Measurements from ENCODE around the gene HHAT. TPM values are rescaled to one million over a fixed set of nuclear protein-coding genes. Genes with fewer than 3 reads are reported as not detected.
"Not testable (repeated sequence)": the region's sequence is repeated elsewhere in the genome, so short reads cannot be mapped to it uniquely, and the experiment has no call there.

The HHAT gene
- total and polyA plus RNA-seq, 4 experiments from 2014 or later, result 4.3 to 6.8 (median 5.8) TPM

DNA sequence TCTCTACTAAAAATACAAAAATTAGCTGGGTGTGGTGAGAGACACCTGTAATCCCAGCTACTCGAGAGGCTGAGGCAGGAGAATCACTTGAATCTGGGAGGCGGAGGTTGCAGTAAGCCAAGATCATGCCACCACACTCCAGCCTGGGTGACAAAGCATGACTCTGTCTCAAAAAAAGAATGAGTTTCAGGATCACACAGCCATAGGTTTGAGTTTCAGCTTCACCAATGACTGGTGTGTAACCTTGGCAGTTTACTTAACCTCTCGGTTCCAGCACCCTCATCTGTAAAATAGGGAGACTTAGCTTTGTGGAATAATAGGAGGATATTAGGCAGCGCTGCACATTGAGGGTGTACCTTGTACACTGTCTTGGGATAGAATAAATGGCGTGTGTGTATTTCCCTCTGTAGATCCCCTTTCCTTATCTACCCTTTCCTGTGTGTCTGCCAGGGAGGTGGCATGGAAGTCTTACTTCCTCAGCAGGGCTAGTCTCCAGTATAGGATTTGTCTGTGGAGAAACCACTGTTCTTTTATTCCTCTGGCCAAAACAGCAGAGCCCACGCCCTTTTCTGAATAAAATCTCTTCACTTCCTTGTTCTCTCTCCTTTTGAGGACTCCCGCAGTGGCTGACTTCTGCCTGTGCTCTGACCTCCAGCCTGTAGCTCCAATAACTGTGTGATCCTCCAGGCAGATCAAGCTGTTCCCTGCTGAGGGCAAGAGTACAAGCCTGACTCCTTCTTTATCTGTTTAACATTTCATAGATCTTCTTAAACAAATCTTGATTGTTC, 90.4 kb downstream of the HHAT start:
- CTCF ChIA-PET (ENCODE audit: partially characterized antibody), result interaction anchor here (1.0 to 1.4 kb wide), 3 partner anchors 9 to 853 kb away, joined by 3 to 5 read pairs (median 4); no protein-coding TSS in a partner anchor
- no peak overlapping the region for H3K4me3 Mint-ChIP-seq

GRCh38 chr1:210426696-210427095, 98.0 kb downstream of the HHAT start:
- intact Hi-C loops (cut with micrococcal nuclease); POLR2A ChIA-PET (ENCODE audit: partially characterized antibody); H3K27me3 ChIP-seq (ENCODE audit: insufficient read depth, low read length); H3K4me3 ChIP-seq (ENCODE audit: low read length in 2 of 2); H3K36me3 ChIP-seq (ENCODE audit: insufficient read depth, low read length); H3K9me3 Mint-ChIP-seq; H3K4me3 Mint-ChIP-seq; H3K27ac Mint-ChIP-seq; H3K4me1 Mint-ChIP-seq; H3K27ac ChIP-seq (ENCODE audit: low read depth, low read length); H3K4me1 ChIP-seq (ENCODE audit: insufficient read depth, low read length); H3K27me3 Mint-ChIP-seq; H3K9me3 ChIP-seq (ENCODE audit: control insufficient read depth in 1 of 2, low read length in 2 of 2); DNase-seq: not testable (repeated sequence)
- peaks cover 8 to 24% of the 10 kb centered on the region in 2 donors for H3K36me3 Mint-ChIP-seq
- CTCF ChIA-PET (ENCODE audit: partially characterized antibody), result interaction anchor here (1.8 kb wide), 1 partner anchor 20 kb away, joined by 4 read pairs; no protein-coding TSS in a partner anchor

More for the DNA sequence above, 90.4 kb downstream of the HHAT start:
- intact Hi-C loops (cut with micrococcal nuclease), result no loop called here
- H3K9me3 ChIP-seq (ENCODE audit: control insufficient read depth in 1 of 2, low read length in 2 of 2), result no peaks in the 10 kb centered on the region
- DNase-seq, result no peak
- Mint-ChIP-seq H3K36me3 (peaks cover 13 to 22% of the 10 kb centered on the region in 2 donors), H3K4me1 (no peaks in the 10 kb centered on the region), H3K9me3 (peaks cover 0 to 1% (median 0%) of the 10 kb centered on the region in 8 donors), H3K27ac (no peak overlapping the region), H3K27me3 (no peaks in the 10 kb centered on the region)
- POLR2A ChIA-PET (ENCODE audit: partially characterized antibody), result no interaction called here
- H3K36me3 ChIP-seq (ENCODE audit: insufficient read depth, low read length), result no peaks in the 10 kb centered on the region
- no peak overlapping the region for H3K27ac ChIP-seq (ENCODE audit: low read depth, low read length)
- no peaks in the 10 kb centered on the region for H3K4me1 ChIP-seq (ENCODE audit: insufficient read depth, low read length)
- no peaks in the 10 kb centered on the region for H3K27me3 ChIP-seq (ENCODE audit: insufficient read depth, low read length)
- H3K4me3 ChIP-seq (ENCODE audit: low read length in 2 of 2), result no peak overlapping the region

DNA sequence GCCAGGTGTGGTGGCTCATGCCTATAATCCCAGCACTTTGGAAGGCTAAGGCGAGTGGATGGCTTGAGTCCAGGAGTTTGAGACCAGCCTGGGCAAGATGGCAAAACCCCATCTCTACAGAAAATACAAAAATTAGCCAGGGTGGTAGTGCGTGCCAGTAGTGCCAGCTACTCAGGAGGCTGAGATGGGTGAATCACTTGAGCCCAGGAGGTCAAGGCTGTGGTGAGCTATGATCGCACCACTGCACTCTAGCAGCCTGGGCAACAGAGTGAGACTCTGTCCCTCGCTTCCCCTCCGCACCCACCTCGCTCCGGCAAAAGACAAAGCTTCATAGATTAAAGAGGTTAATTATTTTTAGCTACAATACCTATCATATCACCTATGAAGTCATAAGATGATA, 100.0 kb downstream of the HHAT start:
- ChIA-PET CTCF (ENCODE audit: partially characterized antibody) (interaction anchor here (0.6 kb wide), 1 partner anchor 51 kb away, joined by 3 read pairs; no protein-coding TSS in a partner anchor), POLR2A (ENCODE audit: partially characterized antibody) (no interaction called here)
- H3K9me3 ChIP-seq (ENCODE audit: control insufficient read depth in 1 of 2, low read length in 2 of 2), result no peaks in the 10 kb centered on the region
- no peak overlapping the region for H3K4me3 ChIP-seq (ENCODE audit: low read length in 2 of 2)
- H3K4me1 ChIP-seq (ENCODE audit: insufficient read depth, low read length), result no peaks in the 10 kb centered on the region
- H3K27me3 Mint-ChIP-seq, result no peaks in the 10 kb centered on the region
- no peaks in the 10 kb centered on the region for H3K4me1 Mint-ChIP-seq
- no peak overlapping the region for H3K27ac Mint-ChIP-seq
- intact Hi-C loops (cut with micrococcal nuclease), result no loop called here
- no peaks in the 10 kb centered on the region for H3K27me3 ChIP-seq (ENCODE audit: insufficient read depth, low read length)
- no peak overlapping the region for H3K27ac ChIP-seq (ENCODE audit: low read depth, low read length)
- H3K4me3 Mint-ChIP-seq, result no peak overlapping the region
- H3K9me3 Mint-ChIP-seq, result peaks cover 0 to 3% (median 0%) of the 10 kb centered on the region in 8 donors
- no peak for DNase-seq
- no peaks in the 10 kb centered on the region for H3K36me3 ChIP-seq (ENCODE audit: insufficient read depth, low read length)
- peaks cover 4 to 24% of the 10 kb centered on the region in 2 donors for H3K36me3 Mint-ChIP-seq

GRCh38 chr1:210434223-210434622, 105.5 kb downstream of the HHAT start:
- Mint-ChIP-seq H3K36me3 (peaks cover 0 to 21% of the 10 kb centered on the region in 2 donors), H3K27me3 (no peaks in the 10 kb centered on the region), H3K4me1 (no peaks in the 10 kb centered on the region), H3K9me3 (no peaks in the 10 kb centered on the region), H3K4me3 (no peak overlapping the region), H3K27ac (no peak overlapping the region)
- POLR2A ChIA-PET (ENCODE audit: partially characterized antibody), result no interaction called here
- Histone ChIP-seq H3K4me3 (ENCODE audit: low read length in 2 of 2) (no peak overlapping the region), H3K36me3 (ENCODE audit: insufficient read depth, low read length) (no peaks in the 10 kb centered on the region), H3K27me3 (ENCODE audit: insufficient read depth, low read length) (no peaks in the 10 kb centered on the region), H3K9me3 (ENCODE audit: control insufficient read depth in 1 of 2, low read length in 2 of 2) (no peaks in the 10 kb centered on the region), H3K4me1 (ENCODE audit: insufficient read depth, low read length) (no peaks in the 10 kb centered on the region), H3K27ac (ENCODE audit: low read depth, low read length) (no peak overlapping the region)
- DNase-seq, result no peak
- CTCF ChIA-PET (ENCODE audit: partially characterized antibody), result no interaction called here
- intact Hi-C loops (cut with micrococcal nuclease), result no loop called here

DNA sequence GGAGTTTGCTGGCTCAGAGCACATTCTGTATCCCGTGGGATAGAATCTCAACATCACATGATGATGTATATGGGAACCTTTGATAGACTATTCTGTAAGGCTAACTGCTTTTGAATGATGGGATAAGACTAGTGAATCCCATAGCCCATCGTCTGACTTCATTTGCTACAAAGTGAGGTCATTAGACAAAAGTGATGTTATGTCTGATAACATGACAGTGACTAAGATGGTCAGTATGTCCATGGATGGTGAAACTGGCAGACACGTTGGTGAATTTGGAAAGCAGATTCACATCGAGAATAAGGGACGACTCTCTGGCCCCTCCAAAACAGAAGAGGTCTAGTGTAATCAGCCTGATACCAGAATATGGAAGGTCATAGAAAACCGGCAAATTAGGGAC, 108.4 kb downstream of the HHAT start:
- Mint-ChIP-seq H3K36me3 (peaks cover 0 to 22% of the 10 kb centered on the region in 2 donors), H3K27me3 (no peaks in the 10 kb centered on the region), H3K4me3 (no peak overlapping the region), H3K9me3 (no peaks in the 10 kb centered on the region), H3K27ac (no peak overlapping the region), H3K4me1 (no peaks in the 10 kb centered on the region)
- intact Hi-C loops (cut with micrococcal nuclease), result no loop called here
- CTCF ChIA-PET (ENCODE audit: partially characterized antibody), result no interaction called here
- Histone ChIP-seq H3K27ac (ENCODE audit: low read depth, low read length) (no peak overlapping the region), H3K4me1 (ENCODE audit: insufficient read depth, low read length) (no peaks in the 10 kb centered on the region), H3K4me3 (ENCODE audit: low read length in 2 of 2) (no peak overlapping the region), H3K27me3 (ENCODE audit: insufficient read depth, low read length) (no peaks in the 10 kb centered on the region), H3K9me3 (ENCODE audit: control insufficient read depth in 1 of 2, low read length in 2 of 2) (no peaks in the 10 kb centered on the region), H3K36me3 (ENCODE audit: insufficient read depth, low read length) (no peaks in the 10 kb centered on the region)
- no peak for DNase-seq
- POLR2A ChIA-PET (ENCODE audit: partially characterized antibody), result no interaction called here

GRCh38 chr1:210437781-210438180, 109.1 kb downstream of the HHAT start:
- POLR2A ChIA-PET (ENCODE audit: partially characterized antibody), result no interaction called here
- H3K27me3 ChIP-seq (ENCODE audit: insufficient read depth, low read length), result no peaks in the 10 kb centered on the region

GRCh38 chr1:210438928-210439841, 110.5 kb downstream of the HHAT start:
- CTCF ChIA-PET (ENCODE audit: partially characterized antibody), result no interaction called here
- DNase-seq, result no peak

More at GRCh38 chr1:210437781-210438180, 109.1 kb downstream of the HHAT start:
- Histone ChIP-seq H3K9me3 (ENCODE audit: control insufficient read depth in 1 of 2, low read length in 2 of 2) (no peaks in the 10 kb centered on the region), H3K27ac (ENCODE audit: low read depth, low read length) (no peak overlapping the region), H3K4me3 (ENCODE audit: low read length in 2 of 2) (no peak overlapping the region), H3K36me3 (ENCODE audit: insufficient read depth, low read length) (no peaks in the 10 kb centered on the region), H3K4me1 (ENCODE audit: insufficient read depth, low read length) (no peaks in the 10 kb centered on the region)
- no peak for DNase-seq
- intact Hi-C loops (cut with micrococcal nuclease), result no loop called here
- no peaks in the 10 kb centered on the region for H3K27me3 Mint-ChIP-seq
- CTCF ChIA-PET (ENCODE audit: partially characterized antibody), result no interaction called here
- peaks cover 0 to 20% of the 10 kb centered on the region in 2 donors for H3K36me3 Mint-ChIP-seq
- no peak overlapping the region for H3K4me3 Mint-ChIP-seq
- no peaks in the 10 kb centered on the region for H3K4me1 Mint-ChIP-seq
- no peaks in the 10 kb centered on the region for H3K9me3 Mint-ChIP-seq
- no peak overlapping the region for H3K27ac Mint-ChIP-seq

More at GRCh38 chr1:210438928-210439841, 110.5 kb downstream of the HHAT start:
- H3K9me3 ChIP-seq (ENCODE audit: control insufficient read depth in 1 of 2, low read length in 2 of 2), result no peaks in the 10 kb centered on the region
- H3K27ac Mint-ChIP-seq, result peak overlapping the region in 1 of 7 donors; percentile 7
- H3K36me3 ChIP-seq (ENCODE audit: insufficient read depth, low read length), result no peaks in the 10 kb centered on the region
- no peak overlapping the region for H3K4me3 Mint-ChIP-seq
- no peaks in the 10 kb centered on the region for H3K27me3 Mint-ChIP-seq
- H3K9me3 Mint-ChIP-seq, result no peaks in the 10 kb centered on the region
- H3K27ac ChIP-seq (ENCODE audit: low read depth, low read length), result no peak overlapping the region
- H3K36me3 Mint-ChIP-seq, result peaks cover 0 to 16% of the 10 kb centered on the region in 2 donors
- intact Hi-C loops (cut with micrococcal nuclease), result no loop called here
- H3K4me1 Mint-ChIP-seq, result no peaks in the 10 kb centered on the region
- H3K4me3 ChIP-seq (ENCODE audit: low read length in 2 of 2), result no peak overlapping the region
- no peaks in the 10 kb centered on the region for H3K27me3 ChIP-seq (ENCODE audit: insufficient read depth, low read length)
- no peaks in the 10 kb centered on the region for H3K4me1 ChIP-seq (ENCODE audit: insufficient read depth, low read length)
- POLR2A ChIA-PET (ENCODE audit: partially characterized antibody), result no interaction called here

Data from CD4-positive, alpha-beta memory T cell (primary cell).